Astrocyte of the cerebellum (primary cell): ENCODE data around the gene PACRG.

Experiments used
- DNase-seq: peaks from one replicate; pipeline ENCODE4 v3.0.0-alpha.2; 2011; ENCODE audit warnings: low read depth
- H3K4me3 ChIP-seq: 2 replicates; pipeline ENCODE4 v1.5.1; 2011; ENCODE audit warnings: mild to moderate bottlenecking, low read depth, low read length, moderate library complexity
- in situ Hi-C: cut with HindIII; loops from 2 replicates; pipeline ENCODE4 v1.10.0; 2017; ENCODE audit warnings: low sequenced_read_pairs
- TF ChIP-seq, protein P1 (sequence below): IDR thresholded peaks from 2 replicates; pipeline ENCODE4 v1.5.1; 2012; ENCODE audit warnings: low read length, low read depth, moderate library complexity, mild to moderate bottlenecking; ENCODE audit errors: missing control alignments

PACRG gene

DNA sequence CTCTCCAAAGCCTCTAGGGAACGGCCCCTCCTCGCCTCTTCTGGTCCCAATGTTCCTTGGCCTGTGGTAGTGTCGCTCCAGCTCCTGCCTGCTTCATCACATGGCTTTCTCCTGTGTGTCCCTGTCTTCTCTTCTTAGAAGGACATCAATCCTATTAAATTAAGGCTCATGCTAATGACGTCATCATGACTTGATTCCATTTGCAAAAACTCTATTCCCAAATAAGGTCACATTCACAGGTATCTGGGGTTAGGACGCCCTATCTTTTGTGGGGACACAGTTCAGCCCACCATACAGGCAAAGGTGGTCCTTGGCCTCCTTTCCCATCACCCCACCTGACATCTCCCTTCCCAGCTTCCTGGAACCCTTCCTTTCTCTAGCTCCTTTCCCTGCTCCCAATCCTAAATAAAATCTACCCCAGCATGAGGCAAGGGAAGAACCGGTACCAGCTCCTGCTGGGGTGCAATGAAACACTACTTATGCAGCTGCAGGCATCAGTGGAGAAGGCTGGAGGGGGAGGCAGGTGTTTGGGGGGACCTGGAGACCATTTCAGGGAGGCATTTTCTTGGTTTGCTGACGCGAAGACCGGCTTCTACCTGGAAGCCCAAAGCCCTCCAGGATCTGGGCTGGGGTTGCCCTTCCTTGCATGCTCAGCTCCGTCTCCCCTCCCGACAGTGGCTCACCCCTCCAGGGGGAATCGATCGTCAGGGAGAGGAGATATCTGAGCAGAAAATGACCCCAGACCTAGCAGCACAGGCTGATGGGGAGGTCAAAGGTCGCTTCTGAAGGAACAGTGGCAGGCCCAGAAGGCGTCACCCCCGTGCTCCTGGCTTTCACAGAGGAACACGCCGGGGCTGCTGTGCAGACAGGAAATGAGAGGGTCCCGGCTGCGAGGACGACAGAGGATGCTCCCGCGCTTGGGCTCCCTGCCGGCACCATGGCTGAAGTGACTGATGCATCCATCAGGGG lies 615.1 kb downstream of the PACRG start:
- TF ChIP-seq, protein P1, sequence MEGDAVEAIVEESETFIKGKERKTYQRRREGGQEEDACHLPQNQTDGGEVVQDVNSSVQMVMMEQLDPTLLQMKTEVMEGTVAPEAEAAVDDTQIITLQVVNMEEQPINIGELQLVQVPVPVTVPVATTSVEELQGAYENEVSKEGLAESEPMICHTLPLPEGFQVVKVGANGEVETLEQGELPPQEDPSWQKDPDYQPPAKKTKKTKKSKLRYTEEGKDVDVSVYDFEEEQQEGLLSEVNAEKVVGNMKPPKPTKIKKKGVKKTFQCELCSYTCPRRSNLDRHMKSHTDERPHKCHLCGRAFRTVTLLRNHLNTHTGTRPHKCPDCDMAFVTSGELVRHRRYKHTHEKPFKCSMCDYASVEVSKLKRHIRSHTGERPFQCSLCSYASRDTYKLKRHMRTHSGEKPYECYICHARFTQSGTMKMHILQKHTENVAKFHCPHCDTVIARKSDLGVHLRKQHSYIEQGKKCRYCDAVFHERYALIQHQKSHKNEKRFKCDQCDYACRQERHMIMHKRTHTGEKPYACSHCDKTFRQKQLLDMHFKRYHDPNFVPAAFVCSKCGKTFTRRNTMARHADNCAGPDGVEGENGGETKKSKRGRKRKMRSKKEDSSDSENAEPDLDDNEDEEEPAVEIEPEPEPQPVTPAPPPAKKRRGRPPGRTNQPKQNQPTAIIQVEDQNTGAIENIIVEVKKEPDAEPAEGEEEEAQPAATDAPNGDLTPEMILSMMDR = no peak
- in situ Hi-C loops = no loop called here
- H3K4me3 ChIP-seq = no peak overlapping the region
- DNase-seq = no peak

DNA sequence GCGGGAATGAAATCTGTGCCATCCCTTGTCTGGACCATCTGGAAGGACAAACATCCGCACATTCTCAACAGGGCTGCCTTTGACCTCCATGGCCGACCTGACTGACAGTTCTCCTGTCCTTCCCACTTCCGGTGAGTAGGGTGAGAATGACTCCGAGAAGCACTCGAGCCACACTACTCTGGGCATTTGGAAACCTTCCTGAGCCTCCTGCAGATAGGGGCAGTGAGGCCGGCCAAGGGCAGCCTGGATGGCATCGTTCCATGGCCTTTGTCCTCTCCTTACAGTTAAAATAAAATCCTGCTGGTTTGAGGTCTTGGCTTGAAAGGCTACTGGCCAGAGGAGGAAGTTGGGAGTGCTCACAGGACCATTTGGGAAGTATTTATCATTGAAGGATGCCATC lies 615.8 kb downstream of the PACRG start:
- in situ Hi-C loops = no loop called here
- TF ChIP-seq, protein P1 = no peak
- no peak overlapping the region for H3K4me3 ChIP-seq
- DNase-seq = no peak

DNA sequence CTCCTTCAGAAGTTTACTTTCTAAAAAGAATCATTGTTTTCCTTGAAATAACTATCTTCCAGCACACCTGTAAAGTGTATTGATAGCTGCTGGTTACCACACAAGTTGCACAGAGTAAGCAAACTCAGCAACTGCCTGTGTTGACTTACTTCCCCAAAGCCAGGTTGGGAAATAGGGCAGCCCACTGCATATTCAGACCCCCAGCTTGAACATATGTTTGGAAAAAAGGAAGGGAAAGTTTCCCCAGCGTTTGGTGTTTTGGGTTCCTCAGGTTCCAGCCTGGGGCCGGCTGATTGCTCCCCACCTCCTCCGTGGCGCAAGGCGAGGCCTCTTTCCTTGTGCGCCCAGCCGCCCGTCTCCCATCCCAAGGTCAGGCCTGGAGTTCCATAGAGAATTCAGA lies 616.6 kb downstream of the PACRG start:
- in situ Hi-C loops = no loop called here
- DNase-seq = no peak
- H3K4me3 ChIP-seq = no peak overlapping the region
- TF ChIP-seq, protein P1 = no peak

- no peak overlapping the region for H3K4me3 ChIP-seq
- TF ChIP-seq, protein P1 = no peak
- no peak for DNase-seq
- in situ Hi-C loops = no loop called here
These were observed 618.2 kb downstream of the PACRG start for GRCh38 chr6:163345931-163346330.

DNA sequence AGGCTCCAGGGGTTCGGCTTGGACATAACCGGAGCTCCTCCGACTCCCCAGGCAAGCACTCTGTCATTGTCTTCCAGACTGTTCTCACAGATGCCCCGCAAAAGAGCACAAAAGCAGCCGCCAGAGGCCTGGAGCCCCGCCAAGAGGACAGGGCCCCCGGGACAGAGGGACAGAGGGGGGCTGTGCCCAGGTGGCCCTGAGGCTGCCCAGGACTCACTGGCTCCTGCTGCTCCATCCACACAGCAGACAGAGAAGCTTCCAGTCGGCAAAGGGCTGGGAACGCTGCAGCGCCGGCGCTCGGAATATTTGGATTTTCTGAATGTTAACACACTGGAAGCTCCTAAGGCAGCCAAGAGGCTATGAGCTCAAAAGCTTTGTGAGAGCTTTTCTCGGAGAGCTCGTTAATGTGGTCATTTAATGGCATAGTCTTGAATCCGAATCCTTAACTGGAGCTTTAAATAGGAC lies 618.8 kb downstream of the PACRG start:
- in situ Hi-C loops = no loop called here
- TF ChIP-seq, protein P1 = no peak
- no peak overlapping the region for H3K4me3 ChIP-seq
- DNase-seq = no peak

DNA sequence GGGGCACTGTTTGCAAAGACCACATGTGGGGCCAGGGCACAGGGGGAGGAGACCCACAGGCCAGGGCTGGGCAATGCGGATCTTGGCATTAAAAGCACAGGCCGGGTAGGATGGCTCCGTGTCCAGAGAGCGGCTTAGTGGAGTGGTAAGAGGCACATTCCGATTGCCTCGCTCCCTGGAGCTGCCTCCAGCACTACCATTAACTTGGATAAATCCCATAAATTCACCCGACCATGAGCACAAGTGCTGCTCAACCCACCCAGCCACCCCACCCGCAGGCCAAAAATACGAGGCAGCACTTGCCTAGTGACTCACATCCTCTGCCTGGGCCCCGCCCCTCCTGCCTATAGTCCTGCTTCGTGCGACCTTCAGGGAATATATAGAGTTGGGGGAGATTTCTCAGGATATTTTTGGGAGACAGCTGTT lies 619.3 kb downstream of the PACRG start:
- TF ChIP-seq, protein P1 = no peak
- DNase-seq = no peak
- in situ Hi-C loops = no loop called here
- no peak overlapping the region for H3K4me3 ChIP-seq
